ENCODE measurements around the gene MYO16. TPM values are rescaled to one million over a fixed set of nuclear protein-coding genes. Genes with fewer than 3 reads are reported as not detected.

The MYO16 gene
- total and polyA plus RNA-seq, 2 of the 4 experiments (the other 2 are of a cell fraction): under 0.01 to 0.03 TPM

DNA sequence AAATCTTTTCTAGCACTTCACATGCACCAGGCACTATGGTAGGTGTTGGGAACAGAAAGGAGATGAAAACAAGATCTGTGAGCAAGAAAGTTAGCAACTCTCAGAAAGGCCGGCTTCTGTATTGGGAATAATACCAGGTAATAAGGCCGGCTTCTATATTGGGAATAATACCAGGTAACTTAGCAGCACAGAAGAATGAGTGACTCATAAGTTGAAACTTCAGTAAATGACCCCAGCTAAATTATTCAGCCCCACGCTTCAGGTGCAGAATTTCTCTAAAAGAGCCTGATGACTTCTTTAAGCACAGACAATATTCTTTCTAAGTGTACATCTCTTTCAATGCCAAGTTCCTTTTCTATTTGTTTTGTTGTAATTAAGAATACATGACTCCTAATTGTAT lies 151.3 kb downstream of the MYO16 start:
- Histone ChIP-seq H2BK120ac (ENCODE audit: low read depth, low read length) (no peak overlapping the region), H3K9me1 (ENCODE audit: insufficient read depth, low read length) (no peaks in the 10 kb centered on the region), H3K4me2 (ENCODE audit: low read depth, low read length) (no peak overlapping the region), H2BK5ac (ENCODE audit: low read depth, low read length, poor library complexity, severe bottlenecking) (no peak overlapping the region), H4K5ac (ENCODE audit: low read depth, low read length) (no peak overlapping the region), H3K27ac (ENCODE audit: insufficient read depth, low read length) (no peak overlapping the region), H3K79me1 (ENCODE audit: low read depth in 1 of 2, low read length in 2 of 2) (no peaks in the 10 kb centered on the region), H3K4me3 (ENCODE audit: insufficient read depth, low read depth, low read length) (no peak overlapping the region), H2AK5ac (ENCODE audit: low read depth, low read length) (no peak overlapping the region), H4K20me1 (ENCODE audit: insufficient read depth, low read length) (no peaks in the 10 kb centered on the region), H3K14ac (replicated peaks; ENCODE audit: low read depth, low read length) (no peak overlapping the region), H3K18ac (ENCODE audit: low read depth, low read length) (no peak overlapping the region), H2BK20ac (ENCODE audit: low read depth, low read length) (no peak overlapping the region), H3K23ac (ENCODE audit: low read depth, low read length) (no peak overlapping the region), H3K9me3 (ENCODE audit: control insufficient read depth, insufficient read depth, low read length) (0 out of 2 replicates have a peak, but pooled peaks cover 1% of the 10 kb centered on the region), H3K36me3 (ENCODE audit: control insufficient read depth, insufficient read depth, low read length) (no peaks in the 10 kb centered on the region), H3K27me3 (ENCODE audit: control insufficient read depth, insufficient read depth, low read length) (no peaks in the 10 kb centered on the region), H2AK9ac (replicated peaks; ENCODE audit: low read depth, low read length, poor library complexity) (no peak overlapping the region), H3K9ac (ENCODE audit: low read depth, low read length) (no peak overlapping the region), H2AFZ (replicated peaks; ENCODE audit: low read length, poor library complexity) (no peak overlapping the region), H3K4me1 (ENCODE audit: control insufficient read depth, insufficient read depth, low read length) (peaks cover 3% of the 10 kb centered on the region), H3K56ac (ENCODE audit: extremely low read depth, insufficient read depth, low read length) (no peak overlapping the region), H4K91ac (ENCODE audit: insufficient read depth, low read depth, low read length) (no peak overlapping the region), H4K8ac (ENCODE audit: low read depth in 2 of 2, low read length in 2 of 2) (no peak overlapping the region), H3K4ac (ENCODE audit: low read depth, low read length) (no peak overlapping the region), H2BK15ac (ENCODE audit: low read depth, low read length) (no peak overlapping the region)
- no peak for DNase-seq
- ATAC-seq (ENCODE audit: low read depth): no peak
- BruUV-seq (replicated peaks): no TSS peak
- no peak for TF ChIP-seq NFE2L2 (IDR thresholded peaks at IDR 0.05; ENCODE audit: low read depth, low read length)
- no peak for TF ChIP-seq MXI1 (IDR thresholded peaks at IDR 0.05; ENCODE audit: borderline replicate concordance, low read depth, low read length)
- no peak for TF ChIP-seq MAZ (IDR thresholded peaks at IDR 0.05; ENCODE audit: borderline replicate concordance, low read depth, low read length)
- TF ChIP-seq, protein P1, sequence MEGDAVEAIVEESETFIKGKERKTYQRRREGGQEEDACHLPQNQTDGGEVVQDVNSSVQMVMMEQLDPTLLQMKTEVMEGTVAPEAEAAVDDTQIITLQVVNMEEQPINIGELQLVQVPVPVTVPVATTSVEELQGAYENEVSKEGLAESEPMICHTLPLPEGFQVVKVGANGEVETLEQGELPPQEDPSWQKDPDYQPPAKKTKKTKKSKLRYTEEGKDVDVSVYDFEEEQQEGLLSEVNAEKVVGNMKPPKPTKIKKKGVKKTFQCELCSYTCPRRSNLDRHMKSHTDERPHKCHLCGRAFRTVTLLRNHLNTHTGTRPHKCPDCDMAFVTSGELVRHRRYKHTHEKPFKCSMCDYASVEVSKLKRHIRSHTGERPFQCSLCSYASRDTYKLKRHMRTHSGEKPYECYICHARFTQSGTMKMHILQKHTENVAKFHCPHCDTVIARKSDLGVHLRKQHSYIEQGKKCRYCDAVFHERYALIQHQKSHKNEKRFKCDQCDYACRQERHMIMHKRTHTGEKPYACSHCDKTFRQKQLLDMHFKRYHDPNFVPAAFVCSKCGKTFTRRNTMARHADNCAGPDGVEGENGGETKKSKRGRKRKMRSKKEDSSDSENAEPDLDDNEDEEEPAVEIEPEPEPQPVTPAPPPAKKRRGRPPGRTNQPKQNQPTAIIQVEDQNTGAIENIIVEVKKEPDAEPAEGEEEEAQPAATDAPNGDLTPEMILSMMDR (conservative IDR thresholded peaks at IDR 0.05; ENCODE audit: low read depth, low read length): no peak
- TF ChIP-seq POLR2A (IDR thresholded peaks at IDR 0.05; ENCODE audit: low read depth, low read length): no peak
- TF ChIP-seq FOS (IDR thresholded peaks at IDR 0.05; ENCODE audit: low read depth, low read length): no peak
- TF ChIP-seq BHLHE40 (IDR thresholded peaks at IDR 0.05; ENCODE audit: low read depth, low read length): no peak
- TF ChIP-seq, protein P2, sequence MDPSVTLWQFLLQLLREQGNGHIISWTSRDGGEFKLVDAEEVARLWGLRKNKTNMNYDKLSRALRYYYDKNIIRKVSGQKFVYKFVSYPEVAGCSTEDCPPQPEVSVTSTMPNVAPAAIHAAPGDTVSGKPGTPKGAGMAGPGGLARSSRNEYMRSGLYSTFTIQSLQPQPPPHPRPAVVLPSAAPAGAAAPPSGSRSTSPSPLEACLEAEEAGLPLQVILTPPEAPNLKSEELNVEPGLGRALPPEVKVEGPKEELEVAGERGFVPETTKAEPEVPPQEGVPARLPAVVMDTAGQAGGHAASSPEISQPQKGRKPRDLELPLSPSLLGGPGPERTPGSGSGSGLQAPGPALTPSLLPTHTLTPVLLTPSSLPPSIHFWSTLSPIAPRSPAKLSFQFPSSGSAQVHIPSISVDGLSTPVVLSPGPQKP (IDR thresholded peaks at IDR 0.05; ENCODE audit: borderline replicate concordance, low read depth, low read length): no peak
- TF ChIP-seq RFX5 (IDR thresholded peaks at IDR 0.05; ENCODE audit: low read depth, low read length): no peak
- TF ChIP-seq CEBPB (IDR thresholded peaks at IDR 0.05; ENCODE audit: low read depth, low read length): no peak
- no peak for TF ChIP-seq MAFK (IDR thresholded peaks at IDR 0.05; ENCODE audit: low read depth, low read length)
- TF ChIP-seq, protein P3, sequence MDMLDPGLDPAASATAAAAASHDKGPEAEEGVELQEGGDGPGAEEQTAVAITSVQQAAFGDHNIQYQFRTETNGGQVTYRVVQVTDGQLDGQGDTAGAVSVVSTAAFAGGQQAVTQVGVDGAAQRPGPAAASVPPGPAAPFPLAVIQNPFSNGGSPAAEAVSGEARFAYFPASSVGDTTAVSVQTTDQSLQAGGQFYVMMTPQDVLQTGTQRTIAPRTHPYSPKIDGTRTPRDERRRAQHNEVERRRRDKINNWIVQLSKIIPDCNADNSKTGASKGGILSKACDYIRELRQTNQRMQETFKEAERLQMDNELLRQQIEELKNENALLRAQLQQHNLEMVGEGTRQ (IDR thresholded peaks at IDR 0.05; ENCODE audit: low read depth, low read length): no peak
- TF ChIP-seq RAD21 (IDR thresholded peaks at IDR 0.05; ENCODE audit: low read length): no peak
- TF ChIP-seq RCOR1 (IDR thresholded peaks at IDR 0.05; ENCODE audit: insufficient replicate concordance, low read length): no peak
- no peak for TF ChIP-seq SMC3 (IDR thresholded peaks at IDR 0.05; ENCODE audit: low read depth, low read length)
- no peak for TF ChIP-seq CHD1 (IDR thresholded peaks at IDR 0.05; ENCODE audit: low read depth, low read length)
- POLR2A ChIA-PET (ENCODE audit: unreplicated experiment): no interaction called here
- intact Hi-C loops (cut with micrococcal nuclease): no loop called here
- dilution Hi-C loops (cut with HindIII; ENCODE audit: low sequenced_read_pairs, unreplicated experiment): no loop called here
- CTCF ChIA-PET: no interaction called here
- WGBS, 2 experiments (ENCODE audit: extremely low coverage in 2 of 2, insufficient read length in 1 of 2): no CpG with 5 or more reads among the region's 3 CpGs
- in situ Hi-C loops (cut with MboI; ENCODE audit: low sequenced_read_pairs): no loop called here
